ENCODE results near the gene ZNF518B.

ZNF518B gene

GRCh38 chr4:10457255-10457801 lies at the start of gene ZNF518B:
ZNF518B (minus strand) TSS chr4:10457426; CDS start chr4:10446328, 11,098 bp downstream.
- H3K4me3 ChIP-seq (ENCODE audit: low read length) = peak within 1 kb of the TSS; percentile 57
- TF ChIP-seq, protein P1, sequence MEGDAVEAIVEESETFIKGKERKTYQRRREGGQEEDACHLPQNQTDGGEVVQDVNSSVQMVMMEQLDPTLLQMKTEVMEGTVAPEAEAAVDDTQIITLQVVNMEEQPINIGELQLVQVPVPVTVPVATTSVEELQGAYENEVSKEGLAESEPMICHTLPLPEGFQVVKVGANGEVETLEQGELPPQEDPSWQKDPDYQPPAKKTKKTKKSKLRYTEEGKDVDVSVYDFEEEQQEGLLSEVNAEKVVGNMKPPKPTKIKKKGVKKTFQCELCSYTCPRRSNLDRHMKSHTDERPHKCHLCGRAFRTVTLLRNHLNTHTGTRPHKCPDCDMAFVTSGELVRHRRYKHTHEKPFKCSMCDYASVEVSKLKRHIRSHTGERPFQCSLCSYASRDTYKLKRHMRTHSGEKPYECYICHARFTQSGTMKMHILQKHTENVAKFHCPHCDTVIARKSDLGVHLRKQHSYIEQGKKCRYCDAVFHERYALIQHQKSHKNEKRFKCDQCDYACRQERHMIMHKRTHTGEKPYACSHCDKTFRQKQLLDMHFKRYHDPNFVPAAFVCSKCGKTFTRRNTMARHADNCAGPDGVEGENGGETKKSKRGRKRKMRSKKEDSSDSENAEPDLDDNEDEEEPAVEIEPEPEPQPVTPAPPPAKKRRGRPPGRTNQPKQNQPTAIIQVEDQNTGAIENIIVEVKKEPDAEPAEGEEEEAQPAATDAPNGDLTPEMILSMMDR (conservative IDR thresholded peaks at IDR 0.05; ENCODE audit: low read depth, low read length) = no peak
- no peak for DNase-seq (ENCODE audit: low read depth)

DNA sequence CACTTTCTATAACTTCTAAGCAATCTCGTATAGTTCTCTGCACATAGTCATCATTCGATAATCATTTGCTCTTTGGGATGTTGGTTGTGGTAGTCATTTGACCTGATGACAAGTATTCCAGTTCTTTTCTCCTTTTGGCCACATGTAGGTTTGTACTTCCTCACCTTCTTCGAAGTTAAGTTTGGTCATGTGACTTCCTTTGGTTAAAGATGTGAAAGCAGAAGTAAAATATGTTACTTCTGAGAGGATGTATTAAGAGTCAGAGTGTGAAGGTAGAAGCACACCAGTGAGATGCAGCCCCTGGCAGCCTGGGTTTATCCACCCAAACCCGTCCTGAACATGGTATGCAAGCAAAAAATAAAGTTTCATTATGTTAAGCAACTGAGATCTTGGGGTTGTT lies 48.9 kb upstream of the ZNF518B start:
- no peak for DNase-seq (ENCODE audit: low read depth)
- TF ChIP-seq, protein P1 (conservative IDR thresholded peaks at IDR 0.05; ENCODE audit: low read depth, low read length) = no peak
- H3K4me3 ChIP-seq (ENCODE audit: low read length) = no peak overlapping the region

GRCh38 chr4:10504570-10505179 lies 47.4 kb upstream of the ZNF518B start:
- no peak overlapping the region for H3K4me3 ChIP-seq (ENCODE audit: low read length)
- TF ChIP-seq, protein P1 (conservative IDR thresholded peaks at IDR 0.05; ENCODE audit: low read depth, low read length) = no peak
- DNase-seq (ENCODE audit: low read depth) = no peak

GRCh38 chr4:10502717-10503116 lies 45.5 kb upstream of the ZNF518B start:
- TF ChIP-seq, protein P1 (conservative IDR thresholded peaks at IDR 0.05; ENCODE audit: low read depth, low read length) = no peak
- H3K4me3 ChIP-seq (ENCODE audit: low read length) = no peak overlapping the region
- no peak for DNase-seq (ENCODE audit: low read depth)

- H3K4me3 ChIP-seq (ENCODE audit: low read length) = no peak overlapping the region
- TF ChIP-seq, protein P1 (conservative IDR thresholded peaks at IDR 0.05; ENCODE audit: low read depth, low read length) = no peak
- peak; percentile 7 for DNase-seq (ENCODE audit: low read depth)
These were observed 43.5 kb upstream of the ZNF518B start for GRCh38 chr4:10500776-10501175.

GRCh38 chr4:10496200-10496599 lies 39.0 kb upstream of the ZNF518B start:
- no peak for DNase-seq (ENCODE audit: low read depth)
- TF ChIP-seq, protein P1 (conservative IDR thresholded peaks at IDR 0.05; ENCODE audit: low read depth, low read length) = no peak
- H3K4me3 ChIP-seq (ENCODE audit: low read length) = no peak overlapping the region

GRCh38 chr4:10495651-10496050 lies 38.4 kb upstream of the ZNF518B start:
- TF ChIP-seq, protein P1 (conservative IDR thresholded peaks at IDR 0.05; ENCODE audit: low read depth, low read length) = no peak

More at GRCh38 chr4:10495651-10496050, 38.4 kb upstream of the ZNF518B start:
- no peak for DNase-seq (ENCODE audit: low read depth)
- H3K4me3 ChIP-seq (ENCODE audit: low read length) = no peak overlapping the region
